Measurements from ENCODE around the gene PPIL3. TPM values are rescaled to one million over a fixed set of nuclear protein-coding genes. Genes with fewer than 3 reads are reported as not detected.

The PPIL3 gene
- total and polyA plus RNA-seq, 9 of the 15 experiments (the other 6 are each of a cell fraction or from before 2014, with no cell fraction given), result 22.4 to 66.2 (median 49.0) TPM

DNA sequence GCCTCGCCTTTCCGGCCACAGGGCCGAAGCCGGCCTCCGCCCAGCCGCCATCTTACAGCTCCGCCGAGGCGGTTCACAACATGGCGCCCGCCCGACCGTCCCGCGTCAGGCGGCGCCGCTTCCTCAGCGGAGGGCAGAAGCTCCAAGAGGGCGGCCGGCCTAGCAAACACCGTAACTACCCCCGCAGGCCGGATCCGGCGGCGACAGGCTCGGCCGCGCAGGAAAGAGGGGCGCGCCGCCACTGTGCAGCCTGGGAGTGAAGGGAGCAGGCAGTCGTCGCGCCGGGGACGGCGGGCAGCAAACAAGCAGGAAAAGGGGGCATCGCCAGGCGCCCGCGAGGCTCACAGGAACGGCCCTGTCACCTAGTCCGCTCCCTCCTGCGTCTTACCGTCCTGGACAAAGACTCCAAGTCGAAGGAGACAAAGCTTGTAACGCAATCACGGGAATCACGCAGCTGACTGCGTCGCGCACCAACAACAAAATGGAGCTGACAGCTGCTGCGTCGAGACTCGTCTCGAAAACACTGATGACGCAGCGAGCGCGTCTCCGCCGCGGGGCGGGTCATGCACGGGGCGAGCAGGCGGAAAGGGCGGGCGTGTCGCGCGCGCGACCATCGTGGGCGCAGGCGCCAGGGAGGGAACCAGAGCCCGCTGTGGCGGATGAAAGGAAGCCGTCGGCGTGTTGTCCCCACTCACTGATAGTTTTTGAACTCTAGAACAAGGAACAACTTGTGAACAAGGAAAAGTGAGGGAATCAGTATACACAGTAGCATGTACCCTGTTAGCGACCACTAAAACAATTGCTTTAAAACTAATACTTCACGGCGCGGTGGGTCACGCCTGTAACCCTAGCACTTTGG is 24.5 kb downstream of the PPIL3 start, which contains the start of gene CLK1 (continued):
- TF ChIP-seq CBX8 (IDR thresholded peaks at IDR 0.05; ENCODE audit: borderline replicate concordance, extremely low read depth, low read depth, low read length, poor library complexity, severe bottlenecking), result no peak
- TF ChIP-seq FOXK2 (conservative IDR thresholded peaks at IDR 0.05 in 1 of 2, IDR thresholded peaks at IDR 0.05 in 1 of 2; ENCODE audit: low read depth in 2 of 2), result peak; percentile 55 to 67
- TF ChIP-seq TOE1 (IDR thresholded peaks at IDR 0.05; ENCODE audit: borderline replicate concordance), result no peak
- peak; percentile 91 for TF ChIP-seq TOE1 (CRISPR knock-in tag; IDR thresholded peaks at IDR 0.05; ENCODE audit: borderline replicate concordance, low read depth)
- TF ChIP-seq MAZ (CRISPR knock-in tag; conservative IDR thresholded peaks at IDR 0.05 in 1 of 2, IDR thresholded peaks at IDR 0.05 in 1 of 2), result peak; percentile 70 to 82
- TF ChIP-seq, protein P1, sequence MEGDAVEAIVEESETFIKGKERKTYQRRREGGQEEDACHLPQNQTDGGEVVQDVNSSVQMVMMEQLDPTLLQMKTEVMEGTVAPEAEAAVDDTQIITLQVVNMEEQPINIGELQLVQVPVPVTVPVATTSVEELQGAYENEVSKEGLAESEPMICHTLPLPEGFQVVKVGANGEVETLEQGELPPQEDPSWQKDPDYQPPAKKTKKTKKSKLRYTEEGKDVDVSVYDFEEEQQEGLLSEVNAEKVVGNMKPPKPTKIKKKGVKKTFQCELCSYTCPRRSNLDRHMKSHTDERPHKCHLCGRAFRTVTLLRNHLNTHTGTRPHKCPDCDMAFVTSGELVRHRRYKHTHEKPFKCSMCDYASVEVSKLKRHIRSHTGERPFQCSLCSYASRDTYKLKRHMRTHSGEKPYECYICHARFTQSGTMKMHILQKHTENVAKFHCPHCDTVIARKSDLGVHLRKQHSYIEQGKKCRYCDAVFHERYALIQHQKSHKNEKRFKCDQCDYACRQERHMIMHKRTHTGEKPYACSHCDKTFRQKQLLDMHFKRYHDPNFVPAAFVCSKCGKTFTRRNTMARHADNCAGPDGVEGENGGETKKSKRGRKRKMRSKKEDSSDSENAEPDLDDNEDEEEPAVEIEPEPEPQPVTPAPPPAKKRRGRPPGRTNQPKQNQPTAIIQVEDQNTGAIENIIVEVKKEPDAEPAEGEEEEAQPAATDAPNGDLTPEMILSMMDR (IDR thresholded peaks at IDR 0.05 in 2 of 3, conservative IDR thresholded peaks at IDR 0.05 in 1 of 3; ENCODE audit: insufficient read depth in 2 of 3, low read depth in 1 of 3, low read length in 3 of 3), result no peak
- TF ChIP-seq CBFA2T3 (IDR thresholded peaks at IDR 0.05), result no peak
- no peak for TF ChIP-seq POLR3G (IDR thresholded peaks at IDR 0.05; ENCODE audit: extremely low read depth, insufficient read length, insufficient replicate concordance)
- TF ChIP-seq ADNP (tag; IDR thresholded peaks at IDR 0.05), result no peak
- 0 out of 2 replicates have a peak, but pooled peaks have one; percentile 15 for TF ChIP-seq KLF1 (tag; IDR thresholded peaks at IDR 0.05)
- no peak for TF ChIP-seq ETS2 (tag; IDR thresholded peaks at IDR 0.05; ENCODE audit: borderline replicate concordance, poor library complexity, severe bottlenecking)
- TF ChIP-seq DMBX1 (CRISPR knock-in tag; IDR thresholded peaks at IDR 0.05; ENCODE audit: borderline replicate concordance), result peak; percentile 38; the same call in 1 of the 2 replicates
- no peak for TF ChIP-seq KLF10 (CRISPR knock-in tag; IDR thresholded peaks at IDR 0.05)
- TF ChIP-seq SMARCA5 (IDR thresholded peaks at IDR 0.05), result no peak
- TF ChIP-seq, protein P2, sequence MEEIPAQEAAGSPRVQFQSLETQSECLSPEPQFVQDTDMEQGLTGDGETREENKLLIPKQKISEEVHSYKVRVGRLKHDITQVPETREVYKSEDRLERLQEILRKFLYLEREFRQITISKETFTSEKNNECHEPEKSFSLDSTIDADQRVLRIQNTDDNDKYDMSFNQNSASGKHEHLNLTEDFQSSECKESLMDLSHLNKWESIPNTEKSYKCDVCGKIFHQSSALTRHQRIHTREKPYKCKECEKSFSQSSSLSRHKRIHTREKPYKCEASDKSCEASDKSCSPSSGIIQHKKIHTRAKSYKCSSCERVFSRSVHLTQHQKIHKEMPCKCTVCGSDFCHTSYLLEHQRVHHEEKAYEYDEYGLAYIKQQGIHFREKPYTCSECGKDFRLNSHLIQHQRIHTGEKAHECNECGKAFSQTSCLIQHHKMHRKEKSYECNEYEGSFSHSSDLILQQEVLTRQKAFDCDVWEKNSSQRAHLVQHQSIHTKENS (CRISPR knock-in tag; IDR thresholded peaks at IDR 0.05), result no peak
- TF ChIP-seq, protein P3, sequence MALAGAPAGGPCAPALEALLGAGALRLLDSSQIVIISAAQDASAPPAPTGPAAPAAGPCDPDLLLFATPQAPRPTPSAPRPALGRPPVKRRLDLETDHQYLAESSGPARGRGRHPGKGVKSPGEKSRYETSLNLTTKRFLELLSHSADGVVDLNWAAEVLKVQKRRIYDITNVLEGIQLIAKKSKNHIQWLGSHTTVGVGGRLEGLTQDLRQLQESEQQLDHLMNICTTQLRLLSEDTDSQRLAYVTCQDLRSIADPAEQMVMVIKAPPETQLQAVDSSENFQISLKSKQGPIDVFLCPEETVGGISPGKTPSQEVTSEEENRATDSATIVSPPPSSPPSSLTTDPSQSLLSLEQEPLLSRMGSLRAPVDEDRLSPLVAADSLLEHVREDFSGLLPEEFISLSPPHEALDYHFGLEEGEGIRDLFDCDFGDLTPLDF (CRISPR knock-in tag; IDR thresholded peaks at IDR 0.05), result no peak
- peak; percentile 96 to 99 (median 99) for TF ChIP-seq YY1 (IDR thresholded peaks at IDR 0.05; ENCODE audit: borderline replicate concordance in 1 of 3, control insufficient read depth in 1 of 3, extremely low read depth in 1 of 3, insufficient read depth in 3 of 3, insufficient read length in 1 of 3, insufficient replicate concordance in 2 of 3, low read depth in 1 of 3, low read length in 2 of 3)
- TF ChIP-seq HNRNPL (IDR thresholded peaks at IDR 0.05; ENCODE audit: low read depth, low read length), result no peak
- no peak for TF ChIP-seq ZNF830 (CRISPR knock-in tag; IDR thresholded peaks at IDR 0.05)
- TF ChIP-seq ZC3H8 (IDR thresholded peaks at IDR 0.05), result no peak
- peak; percentile 78 for TF ChIP-seq GTF2E2 (tag; IDR thresholded peaks at IDR 0.05)
